Tibial nerve (tissue), 4 donors: ENCODE measurements around the gene GPS1. TPM values are rescaled to one million over a fixed set of nuclear protein-coding genes. Genes with fewer than 3 reads are reported as not detected.
"Not testable (repeated sequence)": the region's sequence is repeated elsewhere in the genome, so short reads cannot be mapped to it uniquely, and the experiment has no call there.

ENCODE experiments used
- DNase-seq, 2 donors: peaks; one replicate each; pipeline ENCODE4 v3.0.0-alpha.2; 2019; ENCODE audit warnings: low spot score in 2 of 2
- H3K27ac ChIP-seq, 4 donors: fragments of 200-600 bp; sonication (generic) in 3 of 4; one replicate each; pipeline ENCODE4 v1.5.1; 2017 to 2019; ENCODE audit warnings: mild to moderate bottlenecking in 1 of 4
- H3K27me3 ChIP-seq, 2 donors: fragments of 200-600 bp; sonication (generic) in 1 of 2; one replicate each; pipeline versions ENCODE4 v1.5.1 to v1.6.0; 2017 to 2019
- H3K36me3 ChIP-seq, 3 donors: fragments of 200-600 bp; sonication (generic); one replicate each; pipeline ENCODE4 v1.5.1; 2018 to 2019
- H3K4me1 ChIP-seq, 4 donors: fragments of 200-600 bp; sonication (generic) in 3 of 4; one replicate each; pipeline ENCODE4 v1.5.1; 2017 to 2019
- H3K4me3 ChIP-seq, 4 donors: fragments of 200-600 bp; sonication (generic) in 3 of 4; one replicate each; pipeline ENCODE4 v1.5.1; 2017 to 2019; ENCODE audit warnings: mild to moderate bottlenecking in 1 of 4, moderate library complexity in 1 of 4
- H3K9me3 ChIP-seq, 4 donors: fragments of 200-600 bp; sonication (generic) in 3 of 4; one replicate each; pipeline ENCODE4 v1.5.1; 2017 to 2019
- EP300 ChIP-seq, 2 donors: sonication (generic); formaldehyde crosslinking; IDR thresholded peaks; one replicate each; pipeline ENCODE4 v1.6.1; 2017; ENCODE audit warnings: antibody characterized with exemption in 2 of 2, mild to moderate bottlenecking in 1 of 2
- POLR2A ChIP-seq, 2 donors: fragments of 450-650 bp; IDR thresholded peaks; one replicate each; pipeline ENCODE4 v1.6.1; 2017; ENCODE audit warnings: antibody characterized with exemption in 2 of 2, mild to moderate bottlenecking in 2 of 2, moderate library complexity in 2 of 2
- WGBS, 2 donors: methylation state at CpG; one replicate each; pipeline ENCODE4 v1.1.5; 2018; 5-methylcytosine and 5-hydroxymethylcytosine counted together
- total RNA-seq, 4 donors: library from RNA; depleted of rRNA; stranded (reverse); fragments of >200 nt; gene quantifications; one replicate each; pipeline ENCODE4 v1.1.0, GENCODE V29; 2016
- TF ChIP-seq, protein P1 (sequence below), 5 experiments: fragments of 200-600 bp in 3 of 5; fragments of 450-650 bp in 2 of 5; sonication (generic) in 3 of 5; IDR thresholded peaks; one replicate each; pipeline ENCODE4 v1.5.1; 2016 to 2019; ENCODE audit warnings: antibody characterized with exemption in 5 of 5, mild to moderate bottlenecking in 3 of 5, moderate library complexity in 2 of 5

The GPS1 gene
- total RNA-seq, 4 donors from 2014 or later: 74.9 to 134 (median 92.9) TPM

DNA sequence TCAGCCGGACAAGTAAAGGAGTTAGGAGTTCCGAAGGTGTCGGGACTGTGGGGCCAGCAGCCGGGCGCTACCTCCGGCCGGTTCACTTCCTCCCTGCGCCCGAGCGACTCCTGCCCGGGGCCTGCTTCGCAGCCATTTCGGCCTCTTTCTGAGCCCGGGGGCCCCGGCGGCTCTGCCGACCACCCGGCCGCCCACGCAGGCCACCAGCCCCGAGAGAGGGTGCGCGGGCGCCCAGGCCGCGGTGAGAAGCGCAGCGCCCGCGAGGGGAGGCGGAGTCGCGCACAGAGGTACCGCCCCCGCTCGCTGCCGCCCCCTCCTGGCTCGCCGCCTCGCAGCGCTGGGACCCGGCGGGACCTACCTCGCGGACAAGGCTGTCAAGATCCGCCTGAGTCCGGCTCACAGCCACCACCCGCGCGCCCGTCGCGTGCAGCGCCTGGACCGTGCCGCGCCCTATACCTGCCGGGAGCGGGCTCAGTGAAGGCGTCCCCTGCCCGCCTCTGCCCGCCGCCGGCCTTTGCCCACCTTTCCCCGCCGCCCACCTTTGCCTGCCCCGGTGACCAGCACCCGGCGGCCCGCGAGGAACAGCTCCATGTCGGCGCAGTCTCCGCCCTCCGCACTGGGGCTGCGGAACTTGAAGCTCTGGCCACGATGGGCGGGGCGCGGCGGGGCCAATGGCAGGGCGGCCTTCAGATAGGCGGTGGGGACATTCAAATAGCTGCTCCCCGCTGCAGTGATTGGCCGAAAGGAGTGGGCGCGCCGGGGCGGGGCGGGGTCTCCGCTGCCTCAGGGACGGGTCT, 14.4 kb upstream of the GPS1 start, which contains the start of gene DCXR:
DCXR (minus strand) TSS at position 606 of the 797 bp plus-strand sequence; CDS start at position 591, 15 bp downstream.
- 0 to 1% methylated on average over 32 to 66 of the region's 92 CpGs for whole genome bisulfite sequencing, 2 donors
- peak; percentile 96 to 97 for DNase-seq

DNA sequence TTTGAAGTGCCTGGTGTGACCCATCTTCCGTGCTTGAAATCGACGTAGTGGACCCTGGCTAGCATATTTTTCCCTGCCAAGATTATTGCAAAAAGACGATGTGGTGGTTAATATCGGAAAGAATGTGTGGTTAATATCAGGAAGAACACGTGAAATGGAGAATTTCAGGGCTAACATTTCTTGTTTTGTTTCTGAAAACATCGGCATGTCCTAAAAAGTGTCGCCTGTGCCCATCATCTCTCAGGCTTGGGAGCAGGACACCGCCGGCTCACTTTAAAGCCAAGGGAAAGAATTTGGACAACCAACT, 13.9 kb upstream of the GPS1 start:
- TF ChIP-seq POLR2A (IDR thresholded peaks at IDR 0.05): no peak
- TF ChIP-seq, protein P1, sequence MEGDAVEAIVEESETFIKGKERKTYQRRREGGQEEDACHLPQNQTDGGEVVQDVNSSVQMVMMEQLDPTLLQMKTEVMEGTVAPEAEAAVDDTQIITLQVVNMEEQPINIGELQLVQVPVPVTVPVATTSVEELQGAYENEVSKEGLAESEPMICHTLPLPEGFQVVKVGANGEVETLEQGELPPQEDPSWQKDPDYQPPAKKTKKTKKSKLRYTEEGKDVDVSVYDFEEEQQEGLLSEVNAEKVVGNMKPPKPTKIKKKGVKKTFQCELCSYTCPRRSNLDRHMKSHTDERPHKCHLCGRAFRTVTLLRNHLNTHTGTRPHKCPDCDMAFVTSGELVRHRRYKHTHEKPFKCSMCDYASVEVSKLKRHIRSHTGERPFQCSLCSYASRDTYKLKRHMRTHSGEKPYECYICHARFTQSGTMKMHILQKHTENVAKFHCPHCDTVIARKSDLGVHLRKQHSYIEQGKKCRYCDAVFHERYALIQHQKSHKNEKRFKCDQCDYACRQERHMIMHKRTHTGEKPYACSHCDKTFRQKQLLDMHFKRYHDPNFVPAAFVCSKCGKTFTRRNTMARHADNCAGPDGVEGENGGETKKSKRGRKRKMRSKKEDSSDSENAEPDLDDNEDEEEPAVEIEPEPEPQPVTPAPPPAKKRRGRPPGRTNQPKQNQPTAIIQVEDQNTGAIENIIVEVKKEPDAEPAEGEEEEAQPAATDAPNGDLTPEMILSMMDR (IDR thresholded peaks at IDR 0.05): no peak
- no peak for TF ChIP-seq EP300 (IDR thresholded peaks at IDR 0.05)
- WGBS, 2 donors: 7 to 9% methylated on average over 10 of the region's 10 CpGs

More for the DNA sequence above, 14.4 kb upstream of the GPS1 start, which contains the start of gene DCXR:
- no peaks in the 10 kb centered on the region for H3K9me3 ChIP-seq
- H3K4me3 ChIP-seq: peak within 1 kb of the TSS; percentile 43 to 74 (median 58)
- peaks cover 0 to 8% of the 10 kb centered on the region in 2 donors for H3K27me3 ChIP-seq
- TF ChIP-seq, protein P1 (IDR thresholded peaks at IDR 0.05): peak; percentile 69 to 91 (median 84)
- TF ChIP-seq POLR2A (IDR thresholded peaks at IDR 0.05): peak; percentile 93 to 99
- peak; percentile 73 to 100 for TF ChIP-seq EP300 (IDR thresholded peaks at IDR 0.05)
- H3K4me1 ChIP-seq: peaks cover 6 to 33% (median 15%) of the 10 kb centered on the region in 4 donors
- peaks cover 0 to 8% (median 0%) of the 10 kb centered on the region in 3 donors for H3K36me3 ChIP-seq
- peak within 1 kb of the TSS; percentile 91 to 98 (median 96) for H3K27ac ChIP-seq

DNA sequence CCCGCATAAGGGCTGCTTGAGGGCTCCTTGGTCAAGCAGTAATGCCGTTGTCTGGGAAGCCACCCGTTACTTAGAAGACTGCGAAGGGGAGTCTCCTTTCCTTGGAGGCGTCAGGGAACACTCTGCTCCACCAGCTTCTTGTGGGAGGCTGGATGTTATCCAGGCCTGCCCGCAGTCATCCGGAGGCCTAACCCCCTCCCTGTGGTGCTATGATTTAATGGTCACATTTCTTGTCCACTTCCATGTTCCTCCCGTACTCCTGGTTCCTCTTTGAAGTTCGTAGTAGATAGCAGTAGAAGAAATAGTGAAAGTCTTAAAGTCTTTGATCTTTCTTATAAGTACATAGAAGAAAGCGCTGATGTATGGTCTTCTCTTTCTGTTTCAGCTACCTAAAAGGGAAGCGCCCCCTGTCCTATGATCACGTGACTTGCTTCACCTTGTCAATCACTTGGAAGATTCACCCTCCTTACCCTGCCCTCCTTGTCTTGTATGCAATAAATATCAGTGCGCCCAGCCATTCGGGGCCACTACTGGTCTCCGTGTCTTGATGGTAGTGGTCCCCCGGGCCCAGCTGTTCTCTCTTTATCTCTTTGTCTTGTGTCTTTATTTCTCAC, 12.8 kb upstream of the GPS1 start:
- H3K9me3 ChIP-seq, DNase-seq, H3K36me3 ChIP-seq, H3K4me3 ChIP-seq, H3K27me3 ChIP-seq: not testable (repeated sequence)
- WGBS, 2 donors: 77 to 85% methylated on average over 16 of the region's 16 CpGs
- Histone ChIP-seq H3K4me1 (peaks cover 6 to 26% (median 14%) of the 10 kb centered on the region in 4 donors), H3K27ac (peak overlapping the region in 2 of 4 donors; percentile 98)

More for the DNA sequence above, 13.9 kb upstream of the GPS1 start:
- H3K4me3 ChIP-seq: peak overlapping the region; percentile 43 to 74 (median 58)
- DNase-seq: no peak
- peak overlapping the region; percentile 91 to 98 (median 96) for H3K27ac ChIP-seq
- peaks cover 0 to 3% of the 10 kb centered on the region in 2 donors for H3K27me3 ChIP-seq
- H3K9me3 ChIP-seq: no peaks in the 10 kb centered on the region
- H3K36me3 ChIP-seq: peaks cover 0 to 8% (median 0%) of the 10 kb centered on the region in 3 donors
- H3K4me1 ChIP-seq: peaks cover 6 to 28% (median 14%) of the 10 kb centered on the region in 4 donors

DNA sequence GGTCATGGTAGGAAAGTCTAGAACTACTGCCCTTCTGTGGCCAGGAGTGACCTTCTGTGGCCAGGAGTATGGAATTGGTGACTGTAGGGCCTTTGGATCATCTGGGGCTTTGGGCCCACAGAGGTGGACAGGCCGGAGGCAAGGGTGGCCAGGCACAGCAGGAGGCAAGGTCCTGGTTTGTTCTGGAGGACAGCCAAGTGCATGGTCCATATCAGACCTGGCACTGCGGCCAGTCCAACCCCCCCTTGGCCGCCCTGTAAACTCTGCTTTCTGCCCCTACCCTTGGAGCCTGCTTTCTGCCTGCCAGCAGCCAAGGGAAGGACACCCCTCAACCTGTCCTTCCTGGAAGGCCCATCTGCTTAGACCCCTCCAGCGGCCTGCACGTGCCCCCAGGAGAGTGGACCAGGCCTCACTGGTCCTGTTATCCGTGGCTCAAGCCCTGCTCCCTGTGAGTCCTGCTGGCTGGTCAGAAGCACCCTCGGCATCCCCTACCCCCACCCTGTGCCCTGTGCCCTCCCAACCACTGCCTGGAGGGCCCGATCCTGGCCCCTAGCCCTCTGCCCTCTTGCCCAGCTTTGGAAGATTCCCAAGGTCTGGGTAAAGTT, 11.9 kb upstream of the GPS1 start:
- H3K4me1 ChIP-seq: peaks cover 6 to 23% (median 14%) of the 10 kb centered on the region in 4 donors
- no peaks in the 10 kb centered on the region for H3K9me3 ChIP-seq
- H3K27ac ChIP-seq: no peak overlapping the region
- WGBS, 2 donors: 87 to 96% methylated on average over 8 of the region's 8 CpGs
- no peak for DNase-seq
- H3K36me3 ChIP-seq: peaks cover 0 to 8% (median 0%) of the 10 kb centered on the region in 3 donors
- TF ChIP-seq POLR2A (IDR thresholded peaks at IDR 0.05): no peak
- TF ChIP-seq, protein P1 (IDR thresholded peaks at IDR 0.05): no peak
- no peak for TF ChIP-seq EP300 (IDR thresholded peaks at IDR 0.05)
- no peak overlapping the region for H3K4me3 ChIP-seq
- no peaks in the 10 kb centered on the region for H3K27me3 ChIP-seq

DNA sequence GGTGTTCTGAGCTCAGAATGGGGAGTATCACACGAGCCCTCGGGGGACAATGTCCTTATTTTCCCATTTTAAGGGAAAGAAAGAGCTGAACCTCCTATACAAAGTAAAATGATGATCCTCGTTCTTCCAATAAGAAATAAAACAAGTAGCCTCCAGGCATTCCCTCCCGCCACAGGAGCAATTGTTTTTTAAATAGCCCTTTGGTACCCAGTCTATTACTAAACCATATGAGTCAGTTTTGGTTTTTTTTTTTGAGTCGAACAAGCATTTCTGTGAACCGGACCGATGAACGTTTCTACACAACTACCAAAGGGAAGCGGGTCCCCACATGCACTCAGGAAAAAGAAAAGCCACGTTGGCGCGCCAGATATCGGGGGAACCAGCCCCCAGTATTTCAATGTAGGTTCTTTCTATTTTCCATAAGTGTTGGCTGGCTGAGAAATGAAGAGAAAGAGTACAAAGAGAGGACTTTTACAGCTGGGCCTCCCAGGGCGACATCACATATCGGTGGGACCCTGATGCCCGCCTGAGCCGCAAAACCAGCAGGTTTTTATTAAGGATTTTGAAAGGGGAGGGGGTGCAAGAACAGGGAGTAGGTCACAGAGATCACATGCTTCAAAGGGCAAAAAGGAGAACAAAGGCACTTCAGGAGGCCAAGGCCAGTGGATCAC, 10.4 kb upstream of the GPS1 start:
- H3K9me3 ChIP-seq: no peaks in the 10 kb centered on the region
- no peak overlapping the region for H3K27ac ChIP-seq
- H3K27me3 ChIP-seq: no peaks in the 10 kb centered on the region
- H3K4me3 ChIP-seq: no peak overlapping the region
- WGBS, 2 donors: 65 to 66% methylated on average over 17 of the region's 17 CpGs
- TF ChIP-seq, protein P1 (IDR thresholded peaks at IDR 0.05): no peak
- TF ChIP-seq EP300 (IDR thresholded peaks at IDR 0.05): no peak
- TF ChIP-seq POLR2A (IDR thresholded peaks at IDR 0.05): no peak
- H3K36me3 ChIP-seq: no peaks in the 10 kb centered on the region
- H3K4me1 ChIP-seq: peaks cover 3 to 14% (median 8%) of the 10 kb centered on the region in 4 donors
- DNase-seq: no peak
